Measurements from ENCODE around the gene RRH. TPM values are rescaled to one million over a fixed set of nuclear protein-coding genes. Genes with fewer than 3 reads are reported as not detected.
"Not testable (repeated sequence)": the region's sequence is repeated elsewhere in the genome, so short reads cannot be mapped to it uniquely, and the experiment has no call there.

Gene RRH, protein sequence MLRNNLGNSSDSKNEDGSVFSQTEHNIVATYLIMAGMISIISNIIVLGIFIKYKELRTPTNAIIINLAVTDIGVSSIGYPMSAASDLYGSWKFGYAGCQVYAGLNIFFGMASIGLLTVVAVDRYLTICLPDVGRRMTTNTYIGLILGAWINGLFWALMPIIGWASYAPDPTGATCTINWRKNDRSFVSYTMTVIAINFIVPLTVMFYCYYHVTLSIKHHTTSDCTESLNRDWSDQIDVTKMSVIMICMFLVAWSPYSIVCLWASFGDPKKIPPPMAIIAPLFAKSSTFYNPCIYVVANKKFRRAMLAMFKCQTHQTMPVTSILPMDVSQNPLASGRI
- under 1 TPM in 1 of 4 donors, not detected in 3; 0.34 TPM for total RNA-seq

DNA sequence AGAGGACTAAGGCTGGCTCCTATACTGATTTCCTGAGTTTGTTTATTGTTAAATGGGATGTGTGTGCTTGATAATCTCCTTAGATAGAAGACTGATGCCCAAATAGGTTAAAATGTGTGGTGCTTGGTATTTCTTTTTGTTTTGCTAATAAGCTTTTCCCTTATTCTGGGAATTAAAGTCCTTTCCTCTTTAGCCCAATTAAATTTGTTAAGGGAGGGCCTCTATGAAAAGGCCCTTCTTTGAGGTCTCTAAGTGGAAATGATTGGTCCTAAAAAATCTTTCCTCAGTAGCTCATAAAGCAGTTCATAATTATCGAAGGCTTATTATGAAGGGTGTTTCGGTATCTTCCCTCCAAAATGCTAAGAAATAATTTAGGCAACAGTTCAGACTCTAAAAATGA, at the start of gene RRH:
RRH (plus strand) TSS at position 301 of the 400 bp plus-strand sequence; CDS start at position 357, 56 bp downstream.
- intact Hi-C loops (cut with DNase I; ENCODE audit: low total_unique reads): no loop called here
- no peak for DNase-seq (ENCODE audit: low spot score in 2 of 2)
- TF ChIP-seq CTCF (IDR thresholded peaks at IDR 0.05) (no peak), POLR2A (IDR thresholded peaks at IDR 0.05) (no peak)
- H3K4me3 ChIP-seq (ENCODE audit: low read depth, poor library complexity, severe bottlenecking): no peak within 1 kb of the TSS
- 95 to 97% methylated on average over 2 of the region's 2 CpGs for WGBS, 2 donors

DNA sequence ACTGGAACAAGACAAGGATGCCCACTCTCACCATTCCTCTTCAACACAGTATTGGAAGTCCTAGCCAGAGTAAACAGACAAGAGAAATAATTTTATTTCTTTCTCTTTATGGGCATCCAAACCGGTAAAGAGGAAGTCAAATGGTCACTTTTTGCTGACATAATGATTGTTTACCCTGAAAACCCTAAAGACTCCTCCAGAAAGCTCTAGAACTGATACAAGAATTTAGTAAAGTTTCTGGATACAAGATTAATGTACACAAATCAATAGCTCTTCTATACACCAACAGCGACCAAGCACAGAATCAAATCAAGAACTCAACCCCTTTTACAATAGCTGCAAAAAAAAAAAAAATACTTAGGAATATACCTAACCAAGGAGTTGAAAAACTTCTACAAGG, 45.7 kb upstream of the RRH start:
- DNase-seq (ENCODE audit: low spot score in 2 of 2); intact Hi-C loops (cut with DNase I; ENCODE audit: low total_unique reads); H3K4me3 ChIP-seq (ENCODE audit: low read depth, poor library complexity, severe bottlenecking): not testable (repeated sequence)
- WGBS, 2 donors: 87 to 88% methylated on average over 2 of the region's 2 CpGs

GRCh38 chr4:109786846-109787245, 40.9 kb upstream of the RRH start:
- TF ChIP-seq CTCF (IDR thresholded peaks at IDR 0.05): no peak
- WGBS, 2 donors: 84 to 88% methylated on average over 1 of the region's 1 CpG

GRCh38 chr4:109787807-109788206, 40.0 kb upstream of the RRH start:
- 93 to 96% methylated on average over 1 of the region's 1 CpG for WGBS, 2 donors
- intact Hi-C loops (cut with DNase I; ENCODE audit: low total_unique reads): no loop called here
- TF ChIP-seq POLR2A (IDR thresholded peaks at IDR 0.05): no peak
- TF ChIP-seq CTCF (IDR thresholded peaks at IDR 0.05): no peak
- no peak overlapping the region for H3K4me3 ChIP-seq (ENCODE audit: low read depth, poor library complexity, severe bottlenecking)
- DNase-seq (ENCODE audit: low spot score in 2 of 2): no peak

More at GRCh38 chr4:109786846-109787245, 40.9 kb upstream of the RRH start:
- no peak overlapping the region for H3K4me3 ChIP-seq (ENCODE audit: low read depth, poor library complexity, severe bottlenecking)
- intact Hi-C loops (cut with DNase I; ENCODE audit: low total_unique reads): no loop called here
- no peak for DNase-seq (ENCODE audit: low spot score in 2 of 2)

- 92 to 95% methylated on average over 6 of the region's 6 CpGs for WGBS, 2 donors
- no peak for DNase-seq (ENCODE audit: low spot score in 2 of 2)
- TF ChIP-seq CTCF (IDR thresholded peaks at IDR 0.05): no peak
- no peak for TF ChIP-seq POLR2A (IDR thresholded peaks at IDR 0.05)
- no peak overlapping the region for H3K4me3 ChIP-seq (ENCODE audit: low read depth, poor library complexity, severe bottlenecking)
- intact Hi-C loops (cut with DNase I; ENCODE audit: low total_unique reads): no loop called here
Observed at GRCh38 chr4:109795059-109795458, 32.7 kb upstream of the RRH start.

DNA sequence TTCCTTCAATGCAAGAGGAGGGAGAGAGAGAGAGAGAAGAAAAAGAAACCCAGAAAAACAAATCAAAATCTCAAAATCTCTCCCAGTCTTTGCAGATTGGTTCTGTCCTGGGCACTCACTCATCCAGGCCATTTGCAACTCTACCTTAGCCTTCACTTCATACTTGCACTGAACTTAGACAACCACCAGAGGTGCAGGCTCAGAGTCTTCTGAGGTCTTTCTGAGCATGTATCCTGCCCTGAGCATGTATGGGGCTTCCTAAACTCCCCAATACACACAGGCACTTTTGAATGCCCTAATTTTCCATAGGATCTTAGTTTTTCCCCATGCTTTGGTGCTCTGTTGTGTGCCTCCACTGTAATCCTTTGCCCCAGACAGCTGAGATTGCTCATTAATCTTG, 28.9 kb upstream of the RRH start:
- TF ChIP-seq CTCF (IDR thresholded peaks at IDR 0.05) (no peak), POLR2A (IDR thresholded peaks at IDR 0.05) (no peak)
- no peak overlapping the region for H3K4me3 ChIP-seq (ENCODE audit: low read depth, poor library complexity, severe bottlenecking)
- no peak for DNase-seq (ENCODE audit: low spot score in 2 of 2)
- intact Hi-C loops (cut with DNase I; ENCODE audit: low total_unique reads): no loop called here

Data from lower leg skin (tissue), 4 donors.